Endothelial cell (in vitro differentiated cells): Measurements from ENCODE around the gene KLHL40. TPM values are rescaled to one million over a fixed set of nuclear protein-coding genes. Genes with fewer than 3 reads are reported as not detected.

Experiments used
- DNase-seq: peaks from one replicate; pipeline ENCODE4 v3.0.0; 2021; ENCODE audit warnings: low spot score
- H3K27ac Mint-ChIP-seq: one replicate; pipeline ENCODE4 v1.8.0; 2021; ENCODE audit warnings: mixed read lengths, inconsistent platforms; ENCODE audit not compliant: unreplicated experiment
- H3K27me3 Mint-ChIP-seq: one replicate; pipeline ENCODE4 v1.8.0; 2021; ENCODE audit warnings: mild to moderate bottlenecking, moderate library complexity, mixed read lengths, inconsistent platforms; ENCODE audit not compliant: unreplicated experiment
- H3K36me3 Mint-ChIP-seq: one replicate; pipeline ENCODE4 v1.8.0; 2021; ENCODE audit warnings: mild to moderate bottlenecking, low read depth, mixed read lengths, inconsistent platforms; ENCODE audit not compliant: unreplicated experiment
- H3K4me1 Mint-ChIP-seq: one replicate; pipeline ENCODE4 v1.8.0; 2021; ENCODE audit warnings: mild to moderate bottlenecking, mixed read lengths, inconsistent platforms; ENCODE audit not compliant: unreplicated experiment
- H3K4me3 Mint-ChIP-seq: one replicate; pipeline ENCODE4 v1.8.0; 2021; ENCODE audit warnings: mild to moderate bottlenecking, mixed read lengths, inconsistent platforms; ENCODE audit not compliant: unreplicated experiment
- H3K9me3 Mint-ChIP-seq: one replicate; pipeline ENCODE4 v1.8.0; 2021; ENCODE audit warnings: mixed read lengths, inconsistent platforms; ENCODE audit not compliant: unreplicated experiment
- CTCF ChIP-seq: fragments of 200-600 bp; sonication (generic); IDR thresholded peaks from one replicate; pipeline ENCODE4 v1.5.0; 2021; ENCODE audit warnings: antibody characterized with exemption; ENCODE audit not compliant: unreplicated experiment
- total RNA-seq: library from RNA; stranded (reverse); fragmentation: NEBNext Ultra II Directional; extraction: Animal tissue kit (Norgen Biotek cat#: 25700); gene quantifications from one replicate; pipeline ENCODE4 v1.2.1, GENCODE V29; 2021; ENCODE audit not compliant: unreplicated experiment

The KLHL40 gene
- total RNA-seq, 1 donor from 2014 or later: not detected

GRCh38 chr3:42672515-42672914 lies 12.8 kb upstream of the KLHL40 start:
- no peak for TF ChIP-seq CTCF
- no peak for DNase-seq
- H3K27me3 Mint-ChIP-seq: peaks cover 4% of the 10 kb centered on the region
- no peak overlapping the region for H3K27ac Mint-ChIP-seq
- no peak overlapping the region for H3K4me3 Mint-ChIP-seq
- no peaks in the 10 kb centered on the region for H3K9me3 Mint-ChIP-seq
- H3K4me1 Mint-ChIP-seq: peaks cover 3% of the 10 kb centered on the region
- no peaks in the 10 kb centered on the region for H3K36me3 Mint-ChIP-seq

DNA sequence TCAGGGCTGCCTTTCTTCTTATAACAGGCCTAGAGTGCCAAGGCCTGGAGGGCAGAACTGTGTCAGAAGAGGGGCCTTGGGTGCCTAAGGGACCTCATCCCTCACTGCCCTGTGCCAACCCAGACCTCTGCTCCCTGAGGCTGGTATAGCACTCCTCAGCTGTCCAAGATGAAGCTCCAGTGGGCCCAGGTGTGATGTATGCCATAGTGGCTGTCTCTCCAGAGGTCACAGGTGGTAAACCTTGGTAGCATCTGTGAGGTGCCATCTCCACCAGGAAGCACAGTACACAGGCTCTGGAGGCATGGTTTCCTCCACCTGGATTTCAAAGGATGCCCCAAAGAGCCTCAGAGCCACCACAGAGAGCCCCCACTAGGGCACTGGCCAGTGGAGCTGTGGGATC lies 12.3 kb upstream of the KLHL40 start:
- H3K36me3 Mint-ChIP-seq: no peaks in the 10 kb centered on the region
- peaks cover 3% of the 10 kb centered on the region for H3K4me1 Mint-ChIP-seq
- no peak overlapping the region for H3K27ac Mint-ChIP-seq
- TF ChIP-seq CTCF: no peak
- no peaks in the 10 kb centered on the region for H3K9me3 Mint-ChIP-seq
- no peak for DNase-seq
- H3K4me3 Mint-ChIP-seq: no peak overlapping the region
- no peaks in the 10 kb centered on the region for H3K27me3 Mint-ChIP-seq

DNA sequence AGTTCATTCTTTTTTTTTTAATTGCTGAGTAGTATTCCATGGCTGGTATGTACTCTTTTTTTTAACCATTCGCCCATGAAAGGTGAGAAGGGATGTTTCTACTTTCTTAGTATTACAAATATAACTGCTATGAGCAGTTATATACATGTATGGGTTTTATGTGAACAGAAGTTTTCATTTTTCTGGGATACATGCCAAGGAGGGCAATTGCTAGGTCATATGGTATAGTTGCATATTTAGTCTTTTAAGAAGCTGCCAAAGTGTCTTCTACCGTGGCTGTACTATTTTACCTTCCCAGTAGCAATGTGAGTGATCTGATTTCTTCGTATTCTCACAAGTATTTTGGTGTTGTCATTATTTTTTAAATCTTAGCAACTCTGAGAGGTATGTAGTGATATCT lies 11.2 kb upstream of the KLHL40 start:
- Mint-ChIP-seq H3K4me1 (peaks cover 3% of the 10 kb centered on the region), H3K27me3 (no peaks in the 10 kb centered on the region), H3K27ac (no peak overlapping the region), H3K36me3 (no peaks in the 10 kb centered on the region), H3K9me3 (no peaks in the 10 kb centered on the region), H3K4me3 (no peak overlapping the region)
- no peak for DNase-seq
- TF ChIP-seq CTCF: no peak

DNA sequence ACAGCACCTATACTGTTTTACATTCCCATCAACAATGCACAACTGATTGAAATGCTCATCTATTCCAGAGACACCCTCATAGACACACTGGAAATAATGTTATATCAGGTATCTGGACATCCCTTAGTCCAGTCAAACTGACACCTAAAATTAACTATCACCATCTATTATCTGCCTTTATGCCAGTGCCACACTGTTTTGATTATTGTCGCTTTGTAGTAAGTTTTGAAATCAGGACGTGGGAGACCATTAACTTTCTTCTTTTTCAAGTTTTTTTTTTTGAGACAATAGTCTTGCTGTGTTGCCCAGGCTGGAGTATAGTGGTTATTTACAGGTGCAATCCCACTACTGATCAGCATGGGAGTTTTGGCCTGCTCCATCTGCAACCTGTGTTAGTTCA lies 9.4 kb upstream of the KLHL40 start:
- no peaks in the 10 kb centered on the region for H3K36me3 Mint-ChIP-seq
- H3K27ac Mint-ChIP-seq: no peak overlapping the region
- H3K4me3 Mint-ChIP-seq: no peak overlapping the region
- no peaks in the 10 kb centered on the region for H3K9me3 Mint-ChIP-seq
- no peaks in the 10 kb centered on the region for H3K27me3 Mint-ChIP-seq
- no peak for DNase-seq
- no peak for TF ChIP-seq CTCF
- H3K4me1 Mint-ChIP-seq: peaks cover 3% of the 10 kb centered on the region

DNA sequence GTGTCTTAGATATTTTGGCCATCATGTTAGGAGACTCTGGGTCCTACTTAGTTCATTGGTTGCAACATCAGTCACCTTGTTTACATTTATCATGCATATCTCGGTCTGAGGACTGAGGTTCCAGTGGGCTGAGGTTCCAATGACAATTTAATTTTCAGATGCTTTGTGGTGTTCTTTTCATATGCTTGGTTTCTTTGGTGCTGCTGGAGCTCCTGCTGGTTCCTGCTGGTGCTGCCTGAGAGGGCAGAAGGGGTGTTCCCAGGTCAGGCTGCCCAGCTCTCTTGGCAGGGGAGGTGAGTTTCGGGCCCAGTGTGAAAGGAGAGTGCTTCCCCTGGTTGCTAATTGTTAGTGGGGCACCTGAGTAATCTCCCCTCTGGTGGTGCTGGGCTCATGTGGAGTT lies 6.9 kb upstream of the KLHL40 start:
- Mint-ChIP-seq H3K4me1 (no peaks in the 10 kb centered on the region), H3K4me3 (no peak overlapping the region), H3K27me3 (no peaks in the 10 kb centered on the region), H3K27ac (no peak overlapping the region), H3K9me3 (no peaks in the 10 kb centered on the region), H3K36me3 (no peaks in the 10 kb centered on the region)
- no peak for DNase-seq
- TF ChIP-seq CTCF: no peak
